ENCODE data around the gene C1orf232.
A peak's percentile ranks its signal among the peaks of the same experiment; 100 is the strongest.

Gene C1orf232

DNA sequence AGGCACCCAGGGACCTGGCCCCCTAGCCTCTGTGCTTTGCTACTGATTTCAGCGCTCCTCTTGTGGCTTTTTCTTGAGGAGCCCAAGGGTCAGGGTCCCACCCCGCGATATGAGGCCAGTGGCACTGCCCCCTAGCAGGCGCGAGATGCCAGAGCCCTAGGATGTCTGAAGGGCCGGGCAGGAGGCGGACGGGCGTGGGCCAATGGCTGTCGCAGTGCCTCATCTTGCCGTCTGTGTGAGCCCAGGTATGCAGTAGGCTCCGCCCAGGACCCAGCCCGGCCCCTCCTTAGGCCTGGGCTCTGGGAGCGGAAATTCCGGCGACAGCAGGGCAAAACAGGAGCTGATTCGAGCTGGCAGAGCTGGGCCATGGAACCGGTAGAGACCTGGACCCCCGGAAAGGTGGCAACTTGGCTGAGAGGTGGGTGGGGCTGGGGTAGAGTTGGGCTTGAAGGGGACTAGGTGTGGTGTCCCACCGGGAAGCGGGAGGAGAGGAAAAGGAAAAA, 8.5 kb upstream of the C1orf232 start, which contains the start of gene CNKSR1:
Gene CNKSR1 (plus strand): TSS at position 310 of the 503 bp plus-strand sequence. CDS start 57 bp downstream, at position 367.
- H3K9ac ChIP-seq (ENCODE audit: insufficient read length, low read depth), result peak within 1 kb of the TSS; percentile 79
- no peaks in the 10 kb centered on the region for H3K9me3 ChIP-seq (ENCODE audit: insufficient read depth, low read length)
- peak; percentile 84 for DNase-seq (ENCODE audit: low read depth, low spot score)
- no peak for TF ChIP-seq YY1 (IDR thresholded peaks at IDR 0.05; ENCODE audit: insufficient read depth, insufficient read length)
- no peak for TF ChIP-seq ZNF274 (IDR thresholded peaks at IDR 0.05; ENCODE audit: low read depth, low read length)
- TF ChIP-seq SUZ12 (IDR thresholded peaks at IDR 0.05; ENCODE audit: extremely low read depth, insufficient read depth, insufficient read length), result no peak
- peaks cover 38% of the 10 kb centered on the region for H3K36me3 ChIP-seq (ENCODE audit: insufficient read depth, insufficient read length, low read length)
- peak within 1 kb of the TSS; percentile 56 for H3K4me3 ChIP-seq (ENCODE audit: insufficient read length, low read depth)
- no peaks in the 10 kb centered on the region for H3K27me3 ChIP-seq (ENCODE audit: insufficient read depth, insufficient read length)
- peaks cover 9% of the 10 kb centered on the region for H3K4me1 ChIP-seq (ENCODE audit: insufficient read depth, insufficient read length)

DNA sequence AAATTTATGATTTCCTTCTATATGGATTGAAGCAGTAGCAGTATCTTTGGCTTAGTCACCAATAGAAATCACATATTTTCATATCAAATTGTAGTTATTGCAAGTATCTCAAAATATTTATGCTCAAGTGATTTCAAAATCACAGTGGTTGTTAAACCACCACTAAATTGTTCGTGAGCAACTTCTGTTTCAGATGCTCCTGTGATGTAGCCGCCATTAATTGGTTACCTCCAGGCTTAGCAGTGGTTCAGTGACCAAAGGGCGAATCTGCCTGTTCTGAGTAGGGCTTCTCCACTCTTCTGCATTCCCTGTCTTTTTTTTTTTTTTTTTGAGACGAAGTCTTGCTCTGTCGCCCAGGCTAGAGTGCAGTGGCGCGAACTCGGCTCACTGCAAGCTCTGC, 6.6 kb upstream of the C1orf232 start:
- Histone ChIP-seq H3K36me3 (ENCODE audit: insufficient read depth, insufficient read length, low read length) (peaks cover 42% of the 10 kb centered on the region), H3K4me1 (ENCODE audit: insufficient read depth, insufficient read length) (peaks cover 25% of the 10 kb centered on the region), H3K27me3 (ENCODE audit: insufficient read depth, insufficient read length) (no peaks in the 10 kb centered on the region), H3K4me3 (ENCODE audit: insufficient read length, low read depth) (no peak overlapping the region), H3K9me3 (ENCODE audit: insufficient read depth, low read length) (no peaks in the 10 kb centered on the region), H3K9ac (ENCODE audit: insufficient read length, low read depth) (no peak overlapping the region)
- no peak for DNase-seq (ENCODE audit: low read depth, low spot score)
- TF ChIP-seq ZNF274 (IDR thresholded peaks at IDR 0.05; ENCODE audit: low read depth, low read length) (no peak), SUZ12 (IDR thresholded peaks at IDR 0.05; ENCODE audit: extremely low read depth, insufficient read depth, insufficient read length) (no peak), YY1 (IDR thresholded peaks at IDR 0.05; ENCODE audit: insufficient read depth, insufficient read length) (no peak)

DNA sequence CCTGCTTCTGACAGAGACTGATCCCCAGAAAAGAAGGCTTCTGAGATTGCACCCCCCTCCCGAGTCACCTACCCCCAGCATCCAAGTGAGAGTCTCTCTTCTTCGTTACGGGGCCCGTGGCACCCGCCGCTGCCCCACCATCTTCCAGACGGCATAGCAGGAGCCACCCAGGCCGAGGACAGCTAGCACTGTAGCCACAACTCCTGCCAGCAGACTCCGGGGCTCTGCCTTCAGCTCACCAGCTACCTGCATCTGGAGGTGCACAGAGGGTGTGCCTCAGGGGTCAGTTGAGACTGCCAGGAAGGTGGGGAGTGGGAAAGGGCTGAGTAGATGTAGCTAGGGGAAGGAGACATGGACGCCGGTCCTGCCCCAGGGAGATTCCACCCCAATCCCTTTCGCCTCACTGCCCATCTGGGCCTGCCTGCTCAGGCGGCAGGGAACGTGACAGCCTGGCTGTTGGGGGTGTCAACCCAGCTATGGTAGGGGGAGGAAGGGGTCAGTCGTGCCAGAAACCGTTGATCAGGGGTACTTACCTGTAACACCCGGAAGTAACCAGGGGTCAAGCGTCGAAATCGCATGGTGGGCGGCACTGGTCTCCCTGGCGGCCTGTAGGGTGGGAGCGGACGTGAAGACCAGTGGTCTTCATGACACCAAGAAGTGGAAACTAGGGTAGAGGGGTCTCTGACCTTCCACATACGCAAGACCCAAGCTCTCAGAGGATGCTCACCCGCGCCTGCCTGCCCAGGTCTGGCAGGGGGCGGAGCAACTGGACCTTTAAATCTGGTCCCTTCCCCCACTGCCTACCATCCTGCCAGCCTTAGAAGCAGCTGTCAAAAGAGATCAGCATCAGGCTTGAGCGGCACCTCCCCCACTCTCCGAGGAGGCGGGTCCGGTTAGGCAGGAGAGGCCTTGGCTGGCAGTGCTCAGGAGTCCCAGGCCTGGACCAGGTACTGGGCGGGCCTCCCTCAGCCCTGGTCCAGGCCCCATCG, 2.6 kb upstream of the C1orf232 start, which contains the start of gene ZNF593OS:
Gene ZNF593OS (minus strand): TSS at position 749 of the 989 bp plus-strand sequence. CDS start 171 bp downstream, at position 578.
- Histone ChIP-seq H3K9ac (ENCODE audit: insufficient read length, low read depth) (peak within 1 kb of the TSS; percentile 95), H3K4me1 (ENCODE audit: insufficient read depth, insufficient read length) (peaks cover 25% of the 10 kb centered on the region), H3K27me3 (ENCODE audit: insufficient read depth, insufficient read length) (peaks cover 21% of the 10 kb centered on the region), H3K36me3 (ENCODE audit: insufficient read depth, insufficient read length, low read length) (peaks cover 24% of the 10 kb centered on the region), H3K9me3 (ENCODE audit: insufficient read depth, low read length) (no peaks in the 10 kb centered on the region), H3K4me3 (ENCODE audit: insufficient read length, low read depth) (peak within 1 kb of the TSS; percentile 95)
- no peak for DNase-seq (ENCODE audit: low read depth, low spot score)
- TF ChIP-seq ZNF274 (IDR thresholded peaks at IDR 0.05; ENCODE audit: low read depth, low read length), result no peak
- no peak for TF ChIP-seq SUZ12 (IDR thresholded peaks at IDR 0.05; ENCODE audit: extremely low read depth, insufficient read depth, insufficient read length)
- TF ChIP-seq YY1 (IDR thresholded peaks at IDR 0.05; ENCODE audit: insufficient read depth, insufficient read length), result no peak

DNA sequence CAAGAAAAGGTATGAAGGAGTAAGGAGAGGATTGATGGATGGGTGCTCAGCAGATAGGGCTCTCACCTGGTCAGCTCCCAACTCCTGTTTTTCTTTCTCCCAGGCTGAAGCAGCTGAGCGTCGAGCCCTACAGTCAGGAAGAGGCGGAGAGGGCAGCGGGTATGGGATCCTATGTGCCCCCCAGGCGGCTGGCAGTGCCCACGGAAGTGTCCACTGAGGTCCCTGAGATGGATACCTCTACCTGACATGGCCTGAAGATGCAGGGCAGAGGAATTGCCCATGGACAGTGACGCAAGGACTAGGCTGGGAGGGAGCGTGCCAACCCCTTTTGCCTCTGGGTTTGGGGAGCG, 1.7 kb upstream of the C1orf232 start:
- peak overlapping the region; percentile 95 for H3K4me3 ChIP-seq (ENCODE audit: insufficient read length, low read depth)
- peak overlapping the region; percentile 95 for H3K9ac ChIP-seq (ENCODE audit: insufficient read length, low read depth)
- H3K9me3 ChIP-seq (ENCODE audit: insufficient read depth, low read length), result no peaks in the 10 kb centered on the region
- no peak for DNase-seq (ENCODE audit: low read depth, low spot score)
- H3K27me3 ChIP-seq (ENCODE audit: insufficient read depth, insufficient read length), result peaks cover 29% of the 10 kb centered on the region
- H3K36me3 ChIP-seq (ENCODE audit: insufficient read depth, insufficient read length, low read length), result peaks cover 24% of the 10 kb centered on the region
- peaks cover 32% of the 10 kb centered on the region for H3K4me1 ChIP-seq (ENCODE audit: insufficient read depth, insufficient read length)
- TF ChIP-seq SUZ12 (IDR thresholded peaks at IDR 0.05; ENCODE audit: extremely low read depth, insufficient read depth, insufficient read length) (no peak), YY1 (IDR thresholded peaks at IDR 0.05; ENCODE audit: insufficient read depth, insufficient read length) (no peak), ZNF274 (IDR thresholded peaks at IDR 0.05; ENCODE audit: low read depth, low read length) (no peak)

DNA sequence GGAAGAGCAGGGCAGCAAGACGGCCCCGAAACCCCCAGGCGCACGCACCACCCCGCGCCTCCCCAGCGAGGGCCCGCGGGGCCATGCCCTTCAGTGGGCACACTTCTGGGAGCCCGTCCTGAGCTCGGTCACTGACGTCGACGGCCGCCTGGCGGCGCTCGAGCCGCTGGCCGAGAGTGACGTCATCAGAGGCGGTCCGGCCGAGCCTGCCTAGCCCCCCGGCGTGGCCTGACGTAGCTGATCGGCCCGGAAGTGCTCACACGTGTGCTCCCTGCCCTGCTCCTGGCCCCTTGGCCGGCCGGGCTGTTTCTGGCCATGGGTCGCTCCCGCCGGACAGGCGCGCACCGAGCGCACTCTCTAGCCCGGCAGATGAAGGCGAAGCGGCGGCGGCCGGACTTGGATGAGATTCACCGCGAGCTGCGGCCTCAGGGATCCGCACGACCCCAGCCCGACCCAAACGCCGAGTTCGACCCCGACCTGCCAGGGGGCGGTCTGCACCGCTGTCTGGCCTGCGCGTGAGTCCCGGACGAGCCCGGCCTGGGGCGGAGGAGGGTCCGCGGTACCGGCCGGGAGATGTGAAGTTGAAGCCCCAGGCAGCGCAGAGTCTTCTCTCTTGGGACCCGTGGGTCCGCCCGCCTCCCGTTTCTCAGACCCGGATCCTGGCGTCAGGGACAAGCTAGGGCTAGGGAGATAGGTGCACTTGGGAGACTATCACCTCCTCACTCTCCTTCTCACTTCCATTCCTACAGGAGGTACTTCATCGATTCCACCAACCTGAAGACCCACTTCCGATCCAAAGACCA, 1.1 kb upstream of the C1orf232 start, which contains the start of gene ZNF593:
Gene ZNF593 (plus strand): TSS at position 240 of the 803 bp plus-strand sequence. CDS start 76 bp downstream, at position 316.
- Histone ChIP-seq H3K4me1 (ENCODE audit: insufficient read depth, insufficient read length) (peaks cover 32% of the 10 kb centered on the region), H3K9ac (ENCODE audit: insufficient read length, low read depth) (peak within 1 kb of the TSS; percentile 95), H3K4me3 (ENCODE audit: insufficient read length, low read depth) (peak within 1 kb of the TSS; percentile 95), H3K9me3 (ENCODE audit: insufficient read depth, low read length) (no peaks in the 10 kb centered on the region), H3K36me3 (ENCODE audit: insufficient read depth, insufficient read length, low read length) (peaks cover 24% of the 10 kb centered on the region), H3K27me3 (ENCODE audit: insufficient read depth, insufficient read length) (peaks cover 29% of the 10 kb centered on the region)
- TF ChIP-seq SUZ12 (IDR thresholded peaks at IDR 0.05; ENCODE audit: extremely low read depth, insufficient read depth, insufficient read length) (no peak), YY1 (IDR thresholded peaks at IDR 0.05; ENCODE audit: insufficient read depth, insufficient read length) (no peak), ZNF274 (IDR thresholded peaks at IDR 0.05; ENCODE audit: low read depth, low read length) (no peak)
- DNase-seq (ENCODE audit: low read depth, low spot score), result peak; percentile 90

DNA sequence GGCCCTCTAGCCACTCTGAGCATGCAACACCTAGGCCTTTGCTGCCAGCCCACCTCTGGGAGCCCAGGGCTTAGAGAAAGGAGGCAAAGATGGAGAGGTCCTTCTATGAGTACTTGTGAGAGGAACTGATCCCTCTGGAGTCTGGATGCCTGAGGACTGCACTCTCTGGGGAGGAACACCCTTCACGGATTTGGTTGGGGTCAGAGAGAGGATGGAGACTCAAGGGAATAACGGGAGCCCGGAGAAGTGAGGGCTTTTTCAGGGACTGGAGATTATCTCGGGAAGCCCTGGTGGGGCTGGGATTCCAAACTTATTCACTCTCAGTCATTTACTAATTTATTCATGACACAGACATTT, 413 bp upstream of the C1orf232 start:
- no peak overlapping the region for H3K4me3 ChIP-seq (ENCODE audit: insufficient read length, low read depth)
- H3K27me3 ChIP-seq (ENCODE audit: insufficient read depth, insufficient read length), result peaks cover 29% of the 10 kb centered on the region
- no peak for DNase-seq (ENCODE audit: low read depth, low spot score)
- no peaks in the 10 kb centered on the region for H3K9me3 ChIP-seq (ENCODE audit: insufficient read depth, low read length)
- H3K9ac ChIP-seq (ENCODE audit: insufficient read length, low read depth), result no peak overlapping the region
- TF ChIP-seq YY1 (IDR thresholded peaks at IDR 0.05; ENCODE audit: insufficient read depth, insufficient read length), result no peak
- TF ChIP-seq ZNF274 (IDR thresholded peaks at IDR 0.05; ENCODE audit: low read depth, low read length), result no peak
- TF ChIP-seq SUZ12 (IDR thresholded peaks at IDR 0.05; ENCODE audit: extremely low read depth, insufficient read depth, insufficient read length), result no peak
- peaks cover 32% of the 10 kb centered on the region for H3K4me1 ChIP-seq (ENCODE audit: insufficient read depth, insufficient read length)
- H3K36me3 ChIP-seq (ENCODE audit: insufficient read depth, insufficient read length, low read length), result peaks cover 24% of the 10 kb centered on the region
